Stimulated activated naive CD4-positive, alpha-beta T cell treated with Interleukin-2 at 50 U/mL for 16 hours (primary cell): ENCODE results near the gene KNCN.

Experiments
- DNase-seq: peaks from one replicate; lab custom pipeline; 2025; lab: John Stamatoyannopoulos, UW

The KNCN gene

GRCh38 chr1:46551597-46552095 is at the start of gene KNCN:
Gene KNCN (minus strand): TSS chr1:46551647. CDS start chr1:46551215, 432 bp downstream.
- no peak for DNase-seq

GRCh38 chr1:46599059-46599970 is 47.9 kb upstream of the KNCN start:
- no peak for DNase-seq

GRCh38 chr1:46596846-46597245 is 45.4 kb upstream of the KNCN start:
- no peak for DNase-seq

GRCh38 chr1:46596036-46596435 is 44.6 kb upstream of the KNCN start:
- no peak for DNase-seq

GRCh38 chr1:46595127-46595526 is 43.7 kb upstream of the KNCN start:
- no peak for DNase-seq

GRCh38 chr1:46594063-46594462 is 42.6 kb upstream of the KNCN start:
- DNase-seq: no peak

GRCh38 chr1:46592823-46593222 is 41.4 kb upstream of the KNCN start:
- no peak for DNase-seq

- no peak for DNase-seq
Observed at GRCh38 chr1:46589529-46589928, 38.1 kb upstream of the KNCN start.

- no peak for DNase-seq
Observed at GRCh38 chr1:46587069-46587468, 35.6 kb upstream of the KNCN start.

GRCh38 chr1:46585312-46585938 is 34.0 kb upstream of the KNCN start:
- no peak for DNase-seq

- no peak for DNase-seq
Observed at GRCh38 chr1:46583494-46583893, 32.0 kb upstream of the KNCN start.

- DNase-seq: no peak
Observed at GRCh38 chr1:46582972-46583371, 31.5 kb upstream of the KNCN start.

- no peak for DNase-seq
Observed at GRCh38 chr1:46581681-46582455, 30.4 kb upstream of the KNCN start.

GRCh38 chr1:46580140-46580903 is 28.9 kb upstream of the KNCN start:
- no peak for DNase-seq

GRCh38 chr1:46577671-46578070 is 26.2 kb upstream of the KNCN start:
- DNase-seq: no peak

- DNase-seq: no peak
Observed at GRCh38 chr1:46576596-46576995, 25.1 kb upstream of the KNCN start.

- DNase-seq: no peak
Observed at GRCh38 chr1:46575778-46576177, 24.3 kb upstream of the KNCN start.

GRCh38 chr1:46575300-46575699 is 23.9 kb upstream of the KNCN start:
- DNase-seq: no peak

- DNase-seq: no peak
Observed at GRCh38 chr1:46571691-46572225, 20.3 kb upstream of the KNCN start.

- no peak for DNase-seq
Observed at GRCh38 chr1:46569884-46570725, 18.7 kb upstream of the KNCN start.
